Endodermal cell (in vitro differentiated cells): Measurements from ENCODE around the gene ATG4D. TPM values are rescaled to one million over a fixed set of nuclear protein-coding genes. Genes with fewer than 3 reads are reported as not detected.
"Not testable (repeated sequence)": the region's sequence is repeated elsewhere in the genome, so short reads cannot be mapped to it uniquely, and the experiment has no call there.

Source experiments
- DNase-seq: peaks from one replicate; pipeline ENCODE4 v3.0.0-alpha.2; 2017
- H3K27ac ChIP-seq: 2 replicates; pipeline ENCODE4 v1.5.1; 2013; ENCODE audit warnings: mild to moderate bottlenecking, low read depth, low read length, moderate library complexity
- H3K27me3 ChIP-seq: 2 replicates; pipeline ENCODE4 v1.6.1; 2013; ENCODE audit warnings: mild to moderate bottlenecking, low read length, moderate library complexity; ENCODE audit not compliant: insufficient read depth, control insufficient read depth, poor library complexity, severe bottlenecking
- H3K36me3 ChIP-seq: 2 replicates; pipeline ENCODE4 v1.7.0; 2013; ENCODE audit warnings: mild to moderate bottlenecking, low read length, moderate library complexity; ENCODE audit not compliant: control insufficient read depth, insufficient read depth
- H3K4me1 ChIP-seq: one replicate; pipeline ENCODE4 v1.7.0; 2013; ENCODE audit warnings: low read length; ENCODE audit not compliant: control insufficient read depth, insufficient read depth
- H3K4me3 ChIP-seq: 2 replicates; pipeline ENCODE4 v1.5.1; 2013; ENCODE audit warnings: mild to moderate bottlenecking, low read length, moderate library complexity
- H3K9ac ChIP-seq: 2 replicates; pipeline ENCODE4 v1.6.1; 2013; ENCODE audit warnings: mild to moderate bottlenecking, low read length, moderate library complexity; ENCODE audit not compliant: poor library complexity, severe bottlenecking; ENCODE audit errors: extremely low read depth
- H3K9me3 ChIP-seq: 2 replicates; pipeline ENCODE4 v1.6.1; 2013; ENCODE audit warnings: mild to moderate bottlenecking, low read length, moderate library complexity; ENCODE audit not compliant: control insufficient read depth
- H3K27ac Mint-ChIP-seq: 2 replicates; pipeline ENCODE4 v1.8.0; 2020; ENCODE audit warnings: mixed read lengths
- H3K27me3 Mint-ChIP-seq: 2 replicates; pipeline ENCODE4 v1.8.0; 2021; ENCODE audit warnings: mild to moderate bottlenecking, mixed read lengths; ENCODE audit not compliant: insufficient read depth
- H3K36me3 Mint-ChIP-seq: 2 replicates; pipeline ENCODE4 v1.8.0; 2020; ENCODE audit warnings: low read depth, mixed read lengths
- H3K4me1 Mint-ChIP-seq: 2 replicates; pipeline ENCODE4 v1.8.0; 2020; ENCODE audit warnings: mixed read lengths
- H3K4me3 Mint-ChIP-seq: 2 replicates; pipeline ENCODE4 v1.8.0; 2020; ENCODE audit warnings: mild to moderate bottlenecking, moderate library complexity, mixed read lengths
- H3K9me3 Mint-ChIP-seq: 2 replicates; pipeline ENCODE4 v1.8.0; 2020; ENCODE audit warnings: mild to moderate bottlenecking, mixed read lengths
- CTCF ChIP-seq: fragments of 200-600 bp; sonication (generic); conservative IDR thresholded peaks from 2 replicates; pipeline ENCODE4 v1.5.0; 2021; ENCODE audit warnings: antibody characterized with exemption, mild to moderate bottlenecking
- WGBS, 2 experiments: methylation state at CpG; one replicate each; pipeline versions ENCODE4 v1.1.5 to v1.1.7; 2013; ENCODE audit warnings: missing lambda C conversion rate in 2 of 2, mixed read lengths in 1 of 2; ENCODE audit not compliant: insufficient coverage in 1 of 2, insufficient read length in 1 of 2; 5-methylcytosine and 5-hydroxymethylcytosine counted together
- total RNA-seq, 2 donors: library from RNA; stranded (reverse); fragmentation: NEBNext Ultra II Directional in 1 of 2; extraction: Animal tissue kit (Norgen Biotek cat#: 25700) in 1 of 2; gene quantifications; 2 replicates in 1 of 2; 3 replicates in 1 of 2; pipeline ENCODE4 v1.2.1, GENCODE V29; 2021

The ATG4D gene
- total RNA-seq, 2 donors from 2014 or later, result 37.9 to 44.8 TPM

DNA sequence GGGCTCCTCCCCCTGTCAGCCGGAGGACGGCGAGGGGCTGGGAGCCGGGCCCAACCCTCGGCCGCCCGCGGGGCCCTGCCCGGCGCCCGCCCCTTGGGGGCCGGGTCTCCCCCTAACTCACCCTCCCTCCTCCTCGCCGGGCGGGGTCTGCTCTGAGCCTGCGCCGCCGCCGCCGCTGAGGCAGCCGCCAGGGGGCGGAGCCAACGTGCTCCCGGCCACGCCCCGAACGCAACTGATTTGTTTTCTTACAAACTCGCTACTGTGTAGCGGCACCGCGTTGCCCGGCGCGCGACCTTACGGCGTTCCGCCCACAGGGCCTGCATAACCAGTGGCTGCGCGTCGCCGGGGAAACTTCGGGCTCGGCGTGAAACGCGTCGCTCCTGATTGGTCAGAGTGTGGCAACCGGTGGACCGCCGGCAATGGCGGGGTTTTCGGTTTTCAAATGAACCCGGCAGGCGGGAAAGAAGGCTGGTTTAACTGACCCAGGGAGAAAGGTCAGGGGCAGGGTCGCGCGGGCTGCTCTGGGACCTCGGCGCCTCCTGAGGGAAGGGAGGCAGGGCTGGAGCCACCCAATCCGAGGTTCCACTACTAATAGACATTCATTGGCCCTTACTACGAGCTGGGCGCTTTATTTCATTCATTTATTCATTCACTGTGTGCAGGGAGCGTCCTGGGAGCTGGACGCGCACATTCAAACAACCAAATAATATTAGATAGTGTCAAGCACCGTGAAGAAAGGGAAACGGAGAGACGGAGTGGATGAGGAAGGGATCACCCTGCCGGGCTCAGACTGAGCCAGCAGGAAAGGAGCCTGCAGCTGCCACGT lies 25.3 kb downstream of the ATG4D start, which contains the start of gene CDKN2D:
CDKN2D (minus strand) TSS at position 154 of the 826 bp plus-strand sequence. CDS start 326 bp downstream, outside the sequence.
- H3K9me3 Mint-ChIP-seq, result no peaks in the 10 kb centered on the region
- H3K36me3 Mint-ChIP-seq, result peaks cover 12% of the 10 kb centered on the region
- H3K4me1 Mint-ChIP-seq, result peaks cover 25% of the 10 kb centered on the region
- H3K9me3 ChIP-seq, result no peaks in the 10 kb centered on the region
- TF ChIP-seq CTCF, result peak; percentile 28
- peak within 1 kb of the TSS; percentile 97 for H3K27ac Mint-ChIP-seq
- peak within 1 kb of the TSS; percentile 85 for H3K4me3 ChIP-seq
- 1% methylated on average over 36 to 71 of the region's 71 CpGs for WGBS, 2 experiments
- peaks cover 19% of the 10 kb centered on the region for H3K27me3 Mint-ChIP-seq
- peak within 1 kb of the TSS; percentile 92 for H3K9ac ChIP-seq
- H3K27ac ChIP-seq, result peak within 1 kb of the TSS; percentile 94
- no peaks in the 10 kb centered on the region for H3K4me1 ChIP-seq
- H3K36me3 ChIP-seq, result no peaks in the 10 kb centered on the region
- H3K27me3 ChIP-seq, result peaks cover 16% of the 10 kb centered on the region
- peak within 1 kb of the TSS; percentile 67 for H3K4me3 Mint-ChIP-seq
- DNase-seq, result peak; percentile 100

DNA sequence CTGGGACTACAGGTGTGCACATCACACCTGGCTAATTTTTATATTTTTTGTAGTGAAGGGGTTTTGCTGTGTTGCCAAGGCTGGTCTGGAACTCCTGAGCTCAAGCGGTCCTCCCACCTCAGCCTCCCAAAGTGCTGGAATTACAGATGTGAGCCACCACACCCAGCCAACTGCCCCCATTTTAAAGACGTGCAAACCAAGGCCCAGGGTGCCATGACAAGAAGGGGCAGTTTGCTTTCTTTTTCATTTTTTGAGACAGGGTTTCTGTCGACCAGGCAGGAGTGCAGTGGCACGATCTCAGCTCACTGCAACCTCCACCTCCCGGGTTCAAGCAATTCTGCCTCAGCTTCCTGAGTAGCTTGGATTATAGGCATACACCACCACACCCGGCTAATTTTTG lies 30.1 kb downstream of the ATG4D start:
- not testable (repeated sequence) for H3K27me3 Mint-ChIP-seq, H3K9me3 Mint-ChIP-seq, H3K36me3 ChIP-seq, DNase-seq, H3K27me3 ChIP-seq, H3K4me3 ChIP-seq, H3K27ac ChIP-seq, H3K4me3 Mint-ChIP-seq, H3K4me1 Mint-ChIP-seq, H3K9ac ChIP-seq, H3K9me3 ChIP-seq, H3K27ac Mint-ChIP-seq, H3K4me1 ChIP-seq
- 88 to 98% methylated on average over 6 of the region's 6 CpGs for WGBS, 2 experiments
- H3K36me3 Mint-ChIP-seq, result peaks cover 43% of the 10 kb centered on the region

DNA sequence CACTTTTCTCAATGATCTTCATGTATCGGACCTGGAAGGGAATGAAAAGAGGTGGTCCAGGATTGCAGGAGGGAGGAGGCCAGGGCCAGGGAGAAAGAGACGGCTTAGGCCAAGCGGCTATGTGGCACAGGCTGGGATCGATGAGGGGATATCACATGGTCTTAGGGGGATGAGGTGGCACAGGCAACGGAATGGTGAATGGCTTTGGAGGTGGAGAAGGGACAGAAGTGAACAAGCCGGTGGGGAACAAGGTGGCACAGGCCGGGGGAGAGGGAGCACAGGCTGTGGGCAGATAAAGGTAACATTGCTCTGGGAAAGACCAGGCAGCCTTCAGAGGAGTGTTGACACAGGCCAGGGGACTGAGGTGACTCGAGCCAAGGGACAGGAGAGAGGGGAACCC lies 30.8 kb downstream of the ATG4D start:
- Histone ChIP-seq H3K27me3 (no peaks in the 10 kb centered on the region), H3K4me3 (no peak overlapping the region), H3K9me3 (no peaks in the 10 kb centered on the region), H3K9ac (no peak overlapping the region), H3K27ac (no peak overlapping the region), H3K4me1 (no peaks in the 10 kb centered on the region), H3K36me3 (no peaks in the 10 kb centered on the region)
- Mint-ChIP-seq H3K4me1 (peaks cover 4% of the 10 kb centered on the region), H3K4me3 (no peak overlapping the region), H3K36me3 (peaks cover 47% of the 10 kb centered on the region), H3K27me3 (no peaks in the 10 kb centered on the region), H3K9me3 (no peaks in the 10 kb centered on the region), H3K27ac (no peak overlapping the region)
- TF ChIP-seq CTCF, result no peak
- WGBS, 2 experiments, result 91 to 94% methylated on average over 7 to 8 of the region's 8 CpGs
- DNase-seq, result no peak
